Urinary bladder (tissue), 4 donors: Measurements from ENCODE around the gene HERPUD1. TPM values are rescaled to one million over a fixed set of nuclear protein-coding genes. Genes with fewer than 3 reads are reported as not detected.

Source experiments
- DNase-seq: peaks from one replicate; pipeline ENCODE4 v3.0.0-alpha.2; 2015; ENCODE audit errors: extremely low spot score
- H3K27ac ChIP-seq: one replicate; pipeline ENCODE4 v1.5.1; 2013; ENCODE audit warnings: low read depth, mild to moderate bottlenecking, moderate library complexity
- H3K36me3 ChIP-seq: one replicate; pipeline ENCODE4 v1.6.1; 2013; ENCODE audit warnings: mild to moderate bottlenecking, moderate library complexity; ENCODE audit not compliant: insufficient read depth
- H3K4me1 ChIP-seq: one replicate; pipeline ENCODE4 v1.6.1; 2013; ENCODE audit warnings: mild to moderate bottlenecking, moderate library complexity; ENCODE audit not compliant: insufficient read depth
- H3K4me3 ChIP-seq: one replicate; pipeline ENCODE4 v1.5.1; 2013; ENCODE audit warnings: low read depth, low read length
- WGBS: extraction: QIAGEN DNeasy Blood & Tissue Kit; methylation state at CpG from one replicate; pipeline ENCODE4 v1.1.7; 2013; 5-methylcytosine and 5-hydroxymethylcytosine counted together
- polyA plus RNA-seq: library from polyadenylated mRNA; stranded (reverse); fragments of 200-250 nt; gene quantifications from one replicate; pipeline ENCODE4 v1.2.3, GENCODE V29; 2013
- total RNA-seq: library from RNA; depleted of rRNA; stranded (reverse); fragments of >200 nt; gene quantifications from one replicate; pipeline ENCODE4 v1.2.3, GENCODE V29; 2014
- donor health status: healthy with polysubstance abuse.
- donor health status: healthy.

Gene HERPUD1
- total and polyA plus RNA-seq, 2 donors: 102 to 113 TPM

DNA sequence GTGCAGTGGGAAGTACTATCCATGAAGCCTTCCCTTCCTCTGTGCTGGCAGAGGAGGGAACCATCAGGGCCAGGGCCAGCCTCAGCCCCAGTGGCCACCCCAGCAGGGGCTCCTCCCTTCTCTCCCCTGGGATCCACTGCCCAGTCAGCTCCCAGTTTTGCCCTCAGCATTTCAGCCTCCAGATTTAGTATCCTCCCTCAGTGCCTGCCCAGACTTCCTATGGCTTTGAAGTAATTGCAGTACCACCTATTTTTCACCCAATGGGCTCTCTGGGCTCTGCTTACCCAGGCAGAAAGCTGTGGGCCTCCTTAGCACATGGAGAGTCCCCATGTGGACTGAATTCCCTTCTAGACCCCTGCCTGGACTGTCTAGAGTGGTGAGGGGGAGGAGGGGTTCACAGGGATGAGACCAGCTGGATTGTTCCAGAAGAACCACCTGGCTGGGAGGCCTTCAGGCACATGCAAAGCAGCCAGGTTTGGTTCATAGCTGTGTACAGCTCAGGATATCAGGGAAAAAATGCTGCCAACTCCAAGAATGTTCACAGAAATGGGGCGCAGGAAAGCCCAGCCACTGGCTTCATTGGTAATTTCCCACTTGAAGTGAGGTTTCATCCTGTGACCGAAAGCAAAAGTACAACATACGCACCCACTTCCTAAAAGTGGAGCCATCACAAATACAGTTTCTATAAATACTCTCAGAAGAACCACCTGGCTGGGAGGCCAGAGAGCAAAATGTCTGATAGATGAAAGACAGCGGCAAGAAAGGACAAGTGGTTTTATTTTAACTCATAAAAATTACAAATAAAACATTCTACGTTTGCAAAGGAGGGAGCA is 15.2 kb upstream of the HERPUD1 start:
- no peak overlapping the region for H3K27ac ChIP-seq
- no peak for DNase-seq
- WGBS: 60% methylated on average over 5 of the region's 5 CpGs
- H3K4me1 ChIP-seq: peaks cover 3% of the 10 kb centered on the region
- no peak overlapping the region for H3K4me3 ChIP-seq
- H3K36me3 ChIP-seq: no peaks in the 10 kb centered on the region

GRCh38 chr16:56918467-56919012 is 13.4 kb upstream of the HERPUD1 start:
- H3K4me3 ChIP-seq: no peak overlapping the region
- no peaks in the 10 kb centered on the region for H3K4me1 ChIP-seq
- H3K27ac ChIP-seq: no peak overlapping the region
- H3K36me3 ChIP-seq: no peaks in the 10 kb centered on the region
- WGBS: 89% methylated on average over 12 of the region's 12 CpGs
- DNase-seq: no peak

- no peak overlapping the region for H3K27ac ChIP-seq
- no peaks in the 10 kb centered on the region for H3K4me1 ChIP-seq
- H3K36me3 ChIP-seq: no peaks in the 10 kb centered on the region
- DNase-seq: no peak
- WGBS: 76% methylated on average over 11 of the region's 11 CpGs
- H3K4me3 ChIP-seq: no peak overlapping the region
These were observed 12.7 kb upstream of the HERPUD1 start for GRCh38 chr16:56919099-56919800.

DNA sequence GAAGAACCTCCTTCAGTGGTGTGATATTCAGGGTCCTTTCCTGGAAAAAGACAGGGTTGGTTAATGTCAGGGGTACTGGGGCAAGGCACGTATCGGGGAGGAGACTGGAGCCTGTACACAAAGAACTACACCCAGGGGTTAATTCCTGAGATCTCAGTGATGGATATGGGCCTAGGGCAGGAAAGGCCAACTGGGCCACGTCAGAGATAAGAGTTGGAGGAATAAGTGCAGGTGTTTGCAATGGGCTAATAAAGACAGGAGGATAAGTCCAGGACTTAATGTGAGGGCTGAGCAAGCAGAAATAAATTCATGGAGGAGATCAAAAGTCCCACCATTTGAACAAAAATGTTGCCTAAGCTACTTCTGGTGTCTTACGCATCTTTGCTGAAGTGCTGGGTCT is 10.4 kb upstream of the HERPUD1 start:
- WGBS: 80% methylated on average over 4 of the region's 4 CpGs
- no peak overlapping the region for H3K27ac ChIP-seq
- no peaks in the 10 kb centered on the region for H3K4me1 ChIP-seq
- H3K4me3 ChIP-seq: no peak overlapping the region
- H3K36me3 ChIP-seq: no peaks in the 10 kb centered on the region
- DNase-seq: no peak

- DNase-seq: no peak
- 85% methylated on average over 9 of the region's 9 CpGs for WGBS
- no peaks in the 10 kb centered on the region for H3K4me1 ChIP-seq
- no peak overlapping the region for H3K27ac ChIP-seq
- no peaks in the 10 kb centered on the region for H3K36me3 ChIP-seq
- no peak overlapping the region for H3K4me3 ChIP-seq
These were observed 8.4 kb upstream of the HERPUD1 start for GRCh38 chr16:56923481-56924091.

DNA sequence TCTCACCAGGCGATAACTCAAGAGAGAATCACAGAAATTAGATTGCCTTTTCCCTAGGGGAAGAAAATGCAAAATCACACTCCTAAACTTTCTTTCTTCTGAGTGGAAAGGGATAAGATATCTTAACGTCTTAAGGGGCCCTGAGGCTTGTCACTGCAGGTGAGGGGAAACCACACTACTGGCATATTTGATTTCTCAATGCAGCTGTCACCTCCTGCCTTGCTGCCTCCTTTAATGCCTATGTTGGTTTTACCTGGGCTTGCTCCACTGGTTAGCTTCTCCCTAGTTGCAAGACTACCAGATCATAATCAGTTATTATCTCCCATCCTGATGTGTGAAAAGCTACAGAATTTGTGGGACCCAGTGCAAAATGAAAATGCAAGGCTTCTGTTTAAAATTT is 4.5 kb upstream of the HERPUD1 start:
- Histone ChIP-seq H3K27ac (no peak overlapping the region), H3K4me3 (no peak overlapping the region), H3K36me3 (no peaks in the 10 kb centered on the region), H3K4me1 (no peaks in the 10 kb centered on the region)
- WGBS: 59% methylated on average over 2 of the region's 2 CpGs
- DNase-seq: no peak

- WGBS: 97% methylated on average over 4 of the region's 4 CpGs
- Histone ChIP-seq H3K4me1 (no peaks in the 10 kb centered on the region), H3K4me3 (no peak overlapping the region), H3K27ac (no peak overlapping the region), H3K36me3 (no peaks in the 10 kb centered on the region)
- no peak for DNase-seq
These were observed 2.3 kb upstream of the HERPUD1 start for GRCh38 chr16:56929639-56930038.

DNA sequence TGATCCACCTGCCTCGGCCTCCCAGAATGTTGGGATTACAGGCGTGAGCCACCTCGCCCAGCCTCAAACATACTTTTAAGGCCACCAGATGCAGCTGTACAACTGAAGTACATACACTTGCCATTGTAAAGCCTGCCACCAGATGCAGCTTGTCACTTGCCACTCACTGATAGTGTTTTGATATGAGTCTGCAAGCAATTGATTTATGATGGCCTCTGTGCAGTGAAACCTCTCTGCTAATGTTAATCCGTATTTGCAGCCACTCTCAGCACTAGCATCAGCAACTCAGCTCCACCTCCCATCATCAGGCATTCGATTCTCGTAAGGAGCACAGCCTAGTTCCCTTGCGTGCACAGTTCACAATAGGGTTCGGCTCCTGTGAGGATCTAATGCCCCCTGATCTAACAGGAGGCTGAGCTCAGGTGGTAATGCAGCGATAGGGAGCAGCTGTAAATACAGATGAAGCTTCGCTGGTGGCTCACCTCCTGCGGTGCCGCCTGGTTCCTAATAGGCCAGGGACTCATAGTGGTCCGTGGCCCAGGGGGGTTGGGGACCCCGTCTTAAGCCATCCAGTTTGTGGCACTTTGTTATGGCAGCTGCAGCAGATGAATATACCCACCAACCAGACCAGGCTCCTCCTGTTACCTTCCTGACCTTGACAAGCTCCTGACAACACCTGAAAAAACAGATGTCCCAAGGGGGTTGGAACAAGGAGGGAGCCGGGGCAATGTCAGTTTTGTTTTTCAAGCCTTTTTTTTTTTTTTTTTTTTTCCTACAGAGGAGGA is 1.3 kb upstream of the HERPUD1 start:
- 81% methylated on average over 15 of the region's 15 CpGs for WGBS
- no peak overlapping the region for H3K27ac ChIP-seq
- H3K36me3 ChIP-seq: no peaks in the 10 kb centered on the region
- H3K4me3 ChIP-seq: no peak overlapping the region
- no peak for DNase-seq
- no peaks in the 10 kb centered on the region for H3K4me1 ChIP-seq

- DNase-seq: no peak
- Histone ChIP-seq H3K4me3 (peak overlapping the region; percentile 32), H3K27ac (peak overlapping the region; percentile 88), H3K36me3 (no peaks in the 10 kb centered on the region), H3K4me1 (no peaks in the 10 kb centered on the region)
- whole genome bisulfite sequencing: 17% methylated on average over 25 of the region's 25 CpGs
These were observed 561 bp upstream of the HERPUD1 start for GRCh38 chr16:56931271-56931891.

DNA sequence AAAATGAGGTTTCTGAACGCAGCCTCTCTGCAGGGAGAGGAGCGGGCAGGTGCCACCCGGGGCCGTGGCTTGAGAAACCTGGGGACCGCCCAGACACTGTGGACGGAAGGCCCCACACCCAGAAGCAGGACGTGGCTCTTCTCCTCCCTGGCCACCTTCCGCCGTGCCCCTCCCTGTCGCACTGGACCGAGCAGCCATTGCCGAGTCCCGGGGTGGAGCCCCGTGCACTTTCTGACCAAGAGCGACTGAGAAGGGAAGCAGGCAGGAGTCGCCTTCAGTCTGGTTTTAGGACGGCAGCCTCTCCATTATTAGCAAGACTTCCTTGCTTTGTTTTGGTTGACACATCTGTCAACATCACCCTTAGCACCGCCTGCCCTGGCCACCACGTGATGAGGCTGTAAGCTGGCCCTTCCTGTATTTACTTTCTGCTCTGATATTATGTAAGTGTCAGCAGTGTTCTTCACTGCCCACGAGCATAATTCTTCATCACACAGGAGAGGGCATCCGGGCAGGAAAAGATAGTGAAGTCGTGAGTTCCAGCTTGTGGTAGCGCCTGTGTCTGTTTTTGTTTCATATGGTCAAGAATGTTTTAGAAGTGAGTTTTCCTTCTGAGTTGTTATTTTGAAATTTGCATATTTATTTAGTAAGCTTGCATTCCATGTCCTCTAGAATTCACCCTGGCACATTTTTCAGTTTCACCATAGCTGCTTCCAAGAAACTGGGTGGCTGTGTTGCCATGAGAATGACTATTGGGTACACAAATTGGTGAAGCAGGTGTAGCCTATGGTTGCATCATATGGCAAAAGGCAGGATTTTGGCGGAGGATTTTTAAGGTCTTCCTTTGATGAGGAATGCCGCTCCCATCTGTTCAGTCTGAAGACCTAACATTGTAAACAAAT is 1.0 kb downstream of the HERPUD1 start:
- no peaks in the 10 kb centered on the region for H3K4me1 ChIP-seq
- whole genome bisulfite sequencing: 2% methylated on average over 25 of the region's 25 CpGs
- H3K4me3 ChIP-seq: peak overlapping the region; percentile 88
- peaks cover under 1% of the 10 kb centered on the region for H3K36me3 ChIP-seq
- no peak for DNase-seq
- peak overlapping the region; percentile 99 for H3K27ac ChIP-seq

GRCh38 chr16:56933828-56934598 is 2.1 kb downstream of the HERPUD1 start:
- H3K4me1 ChIP-seq: no peaks in the 10 kb centered on the region

More at GRCh38 chr16:56933828-56934598, 2.1 kb downstream of the HERPUD1 start:
- WGBS: 19% methylated on average over 8 of the region's 8 CpGs
- DNase-seq: no peak
- Histone ChIP-seq H3K27ac (no peak overlapping the region), H3K36me3 (peaks cover 2% of the 10 kb centered on the region), H3K4me3 (peak overlapping the region; percentile 88)
